ENCODE data around the gene PTPRN2. TPM values are rescaled to one million over a fixed set of nuclear protein-coding genes. Genes with fewer than 3 reads are reported as not detected.

PTPRN2 gene
- total RNA-seq, 1 experiment from 2014 or later: 2.1 TPM

DNA sequence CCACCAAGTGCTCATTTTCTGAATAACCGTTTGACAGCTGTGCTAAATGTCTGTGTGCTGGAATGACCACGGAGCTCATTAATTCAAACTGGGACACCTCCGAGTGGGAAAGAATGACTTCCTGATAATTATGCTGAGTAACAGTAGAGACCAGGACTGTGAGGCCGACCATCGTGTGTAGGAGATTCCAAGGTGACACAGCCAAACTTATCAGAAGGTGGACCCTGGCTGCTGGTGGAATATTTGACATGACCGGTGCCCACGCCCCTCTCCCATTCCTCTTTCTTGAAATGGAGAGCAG lies 400.0 kb downstream of the PTPRN2 start:
- Histone ChIP-seq H3K27ac (ENCODE audit: low read depth, low read length) (no peak overlapping the region), H3K4me1 (ENCODE audit: control insufficient read depth in 1 of 2, insufficient read depth in 2 of 2, low read length in 2 of 2) (no peaks in the 10 kb centered on the region), H4K20me1 (ENCODE audit: insufficient read depth) (no peaks in the 10 kb centered on the region), H2AFZ (ENCODE audit: low read depth, low read length, poor library complexity, severe bottlenecking) (no peak overlapping the region), H3K9me2 (ENCODE audit: insufficient read depth) (no peaks in the 10 kb centered on the region), H3K4me2 (ENCODE audit: low read length) (no peak overlapping the region), H3K79me2 (ENCODE audit: insufficient read depth, low read length) (no peaks in the 10 kb centered on the region), H3K27me3 (ENCODE audit: insufficient read depth, low read length) (0 out of 2 replicates have a peak, but pooled peaks cover 4% of the 10 kb centered on the region), H3K9ac (ENCODE audit: low read length) (no peak overlapping the region), H3K9me3 (ENCODE audit: control insufficient read depth in 1 of 2, insufficient read depth in 1 of 2, low read depth in 1 of 2, low read length in 2 of 2) (no peaks in the 10 kb centered on the region; a peak in 1 of 4 replicates), H3K36me3 (ENCODE audit: control insufficient read depth in 1 of 2, insufficient read depth in 2 of 2, low read length in 2 of 2) (no peaks in the 10 kb centered on the region), H3K4me3 (replicated peaks in 1 of 2; ENCODE audit: low read depth in 1 of 2, low read length in 2 of 2) (no peak overlapping the region)
- intact Hi-C loops (cut with micrococcal nuclease): no loop called here
- ChIA-PET RAD21 (ENCODE audit: low non-redundant PET in 1 of 2, low total read pairs in 2 of 2, uncharacterized antibody in 2 of 2, unreplicated experiment in 2 of 2) (no interaction called here), POLR2A (no interaction called here), CTCF (no interaction called here)
- ATAC-seq (no peak), DNase-seq (ENCODE audit: low read depth, low spot score) (no peak)
- BruUV-seq (replicated peaks): no TSS peak
- TF ChIP-seq ELF1 (IDR thresholded peaks at IDR 0.05; ENCODE audit: borderline replicate concordance, low read depth): no peak
- no peak for TF ChIP-seq CBX3 (IDR thresholded peaks at IDR 0.05; ENCODE audit: low read depth)
- TF ChIP-seq SIN3A (IDR thresholded peaks at IDR 0.05; ENCODE audit: low read depth): no peak

- H4K20me1 ChIP-seq (ENCODE audit: insufficient read depth): no peaks in the 10 kb centered on the region
- H3K27ac ChIP-seq (ENCODE audit: low read depth, low read length): no peak overlapping the region
- H3K9ac ChIP-seq (ENCODE audit: low read length): no peak overlapping the region
- H3K9me2 ChIP-seq (ENCODE audit: insufficient read depth): no peaks in the 10 kb centered on the region
- H3K79me2 ChIP-seq (ENCODE audit: insufficient read depth, low read length): no peaks in the 10 kb centered on the region
- H2AFZ ChIP-seq (ENCODE audit: low read depth, low read length, poor library complexity, severe bottlenecking): no peak overlapping the region
- ATAC-seq (no peak), DNase-seq (ENCODE audit: low read depth, low spot score) (no peak)
- intact Hi-C loops (cut with micrococcal nuclease): no loop called here
- H3K9me3 ChIP-seq (ENCODE audit: control insufficient read depth in 1 of 2, insufficient read depth in 1 of 2, low read depth in 1 of 2, low read length in 2 of 2): no peaks in the 10 kb centered on the region; a peak in 1 of 4 replicates
- CTCF ChIA-PET: no interaction called here
- BruUV-seq (replicated peaks): no TSS peak
- H3K36me3 ChIP-seq (ENCODE audit: control insufficient read depth in 1 of 2, insufficient read depth in 2 of 2, low read length in 2 of 2): no peaks in the 10 kb centered on the region
- RAD21 ChIA-PET (ENCODE audit: low non-redundant PET in 1 of 2, low total read pairs in 2 of 2, uncharacterized antibody in 2 of 2, unreplicated experiment in 2 of 2): no interaction called here
- H3K4me3 ChIP-seq (replicated peaks in 1 of 2; ENCODE audit: low read depth in 1 of 2, low read length in 2 of 2): no peak overlapping the region
- H3K4me2 ChIP-seq (ENCODE audit: low read length): no peak overlapping the region
- H3K27me3 ChIP-seq (ENCODE audit: insufficient read depth, low read length): 0 out of 2 replicates have a peak, but pooled peaks cover 4% of the 10 kb centered on the region
- H3K4me1 ChIP-seq (ENCODE audit: control insufficient read depth in 1 of 2, insufficient read depth in 2 of 2, low read length in 2 of 2): no peaks in the 10 kb centered on the region
- POLR2A ChIA-PET: no interaction called here
- TF ChIP-seq ZFX (IDR thresholded peaks at IDR 0.05) (no peak), SP1 (IDR thresholded peaks at IDR 0.05; ENCODE audit: low read depth) (no peak), JUND (IDR thresholded peaks at IDR 0.05) (no peak), ZNF274 (IDR thresholded peaks at IDR 0.05; ENCODE audit: low read depth, low read length) (no peak), EGR1 (IDR thresholded peaks at IDR 0.05; ENCODE audit: low read depth) (no peak), YY1 (IDR thresholded peaks at IDR 0.05; ENCODE audit: extremely low read depth, insufficient replicate concordance, low read depth, low read length) (no peak), SRF (IDR thresholded peaks at IDR 0.05; ENCODE audit: low read depth) (no peak), ELF1 (IDR thresholded peaks at IDR 0.05; ENCODE audit: borderline replicate concordance, low read depth) (no peak), POLR2AphosphoS5 (IDR thresholded peaks at IDR 0.05; ENCODE audit: low read depth, low read length) (no peak), CBX3 (IDR thresholded peaks at IDR 0.05; ENCODE audit: low read depth) (no peak), TCF7L2 (IDR thresholded peaks at IDR 0.05; ENCODE audit: borderline replicate concordance, extremely low read depth, insufficient read depth, insufficient read length) (no peak), CEBPB (IDR thresholded peaks at IDR 0.05; ENCODE audit: low read depth) (no peak)
- TF ChIP-seq, protein P1, sequence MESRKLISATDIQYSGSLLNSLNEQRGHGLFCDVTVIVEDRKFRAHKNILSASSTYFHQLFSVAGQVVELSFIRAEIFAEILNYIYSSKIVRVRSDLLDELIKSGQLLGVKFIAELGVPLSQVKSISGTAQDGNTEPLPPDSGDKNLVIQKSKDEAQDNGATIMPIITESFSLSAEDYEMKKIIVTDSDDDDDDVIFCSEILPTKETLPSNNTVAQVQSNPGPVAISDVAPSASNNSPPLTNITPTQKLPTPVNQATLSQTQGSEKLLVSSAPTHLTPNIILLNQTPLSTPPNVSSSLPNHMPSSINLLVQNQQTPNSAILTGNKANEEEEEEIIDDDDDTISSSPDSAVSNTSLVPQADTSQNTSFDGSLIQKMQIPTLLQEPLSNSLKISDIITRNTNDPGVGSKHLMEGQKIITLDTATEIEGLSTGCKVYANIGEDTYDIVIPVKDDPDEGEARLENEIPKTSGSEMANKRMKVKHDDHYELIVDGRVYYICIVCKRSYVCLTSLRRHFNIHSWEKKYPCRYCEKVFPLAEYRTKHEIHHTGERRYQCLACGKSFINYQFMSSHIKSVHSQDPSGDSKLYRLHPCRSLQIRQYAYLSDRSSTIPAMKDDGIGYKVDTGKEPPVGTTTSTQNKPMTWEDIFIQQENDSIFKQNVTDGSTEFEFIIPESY (IDR thresholded peaks at IDR 0.05; ENCODE audit: extremely low read depth, insufficient replicate concordance, low read length): no peak
- TF ChIP-seq, protein P2, sequence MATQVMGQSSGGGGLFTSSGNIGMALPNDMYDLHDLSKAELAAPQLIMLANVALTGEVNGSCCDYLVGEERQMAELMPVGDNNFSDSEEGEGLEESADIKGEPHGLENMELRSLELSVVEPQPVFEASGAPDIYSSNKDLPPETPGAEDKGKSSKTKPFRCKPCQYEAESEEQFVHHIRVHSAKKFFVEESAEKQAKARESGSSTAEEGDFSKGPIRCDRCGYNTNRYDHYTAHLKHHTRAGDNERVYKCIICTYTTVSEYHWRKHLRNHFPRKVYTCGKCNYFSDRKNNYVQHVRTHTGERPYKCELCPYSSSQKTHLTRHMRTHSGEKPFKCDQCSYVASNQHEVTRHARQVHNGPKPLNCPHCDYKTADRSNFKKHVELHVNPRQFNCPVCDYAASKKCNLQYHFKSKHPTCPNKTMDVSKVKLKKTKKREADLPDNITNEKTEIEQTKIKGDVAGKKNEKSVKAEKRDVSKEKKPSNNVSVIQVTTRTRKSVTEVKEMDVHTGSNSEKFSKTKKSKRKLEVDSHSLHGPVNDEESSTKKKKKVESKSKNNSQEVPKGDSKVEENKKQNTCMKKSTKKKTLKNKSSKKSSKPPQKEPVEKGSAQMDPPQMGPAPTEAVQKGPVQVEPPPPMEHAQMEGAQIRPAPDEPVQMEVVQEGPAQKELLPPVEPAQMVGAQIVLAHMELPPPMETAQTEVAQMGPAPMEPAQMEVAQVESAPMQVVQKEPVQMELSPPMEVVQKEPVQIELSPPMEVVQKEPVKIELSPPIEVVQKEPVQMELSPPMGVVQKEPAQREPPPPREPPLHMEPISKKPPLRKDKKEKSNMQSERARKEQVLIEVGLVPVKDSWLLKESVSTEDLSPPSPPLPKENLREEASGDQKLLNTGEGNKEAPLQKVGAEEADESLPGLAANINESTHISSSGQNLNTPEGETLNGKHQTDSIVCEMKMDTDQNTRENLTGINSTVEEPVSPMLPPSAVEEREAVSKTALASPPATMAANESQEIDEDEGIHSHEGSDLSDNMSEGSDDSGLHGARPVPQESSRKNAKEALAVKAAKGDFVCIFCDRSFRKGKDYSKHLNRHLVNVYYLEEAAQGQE (IDR thresholded peaks at IDR 0.05; ENCODE audit: low read depth): no peak
Measured at GRCh38 chr7:158186864-158187693, 400.5 kb downstream of the PTPRN2 start.
